HepG2 (cell line): ENCODE measurements around the gene PACC1.

Experiments
- EP300 ChIP-seq, 3 experiments: sonication (generic) in 1 of 3; formaldehyde crosslinking in 1 of 3; IDR thresholded peaks; 2 replicates each; pipeline versions ENCODE4 v1.5.1 to v1.6.1; 2011 to 2020; ENCODE audit warnings: low read depth in 2 of 3, low read length in 2 of 3, borderline replicate concordance in 1 of 3, improper control_type of control experiment in 1 of 3, mild to moderate bottlenecking in 1 of 3, missing genetic modification reagents in 1 of 3, moderate library complexity in 1 of 3
- EZH2 ChIP-seq: conservative IDR thresholded peaks from 2 replicates; pipeline ENCODE4 v1.6.1; 2012; ENCODE audit warnings: mild to moderate bottlenecking, low read depth, low read length, moderate library complexity
- HNRNPUL1 ChIP-seq: fragments of 200-400 bp; formaldehyde crosslinking; IDR thresholded peaks from 2 replicates; pipeline ENCODE4 v1.6.1; 2017; ENCODE audit warnings: low read depth, mild to moderate bottlenecking, low read length, moderate library complexity
- JUN ChIP-seq: sonication (generic); formaldehyde crosslinking; IDR thresholded peaks from 2 replicates; pipeline ENCODE4 v1.4.0; 2020; ENCODE audit warnings: mild to moderate bottlenecking, missing genetic modification reagents
- MEIS1 ChIP-seq: sonication (generic); formaldehyde crosslinking; IDR thresholded peaks from 2 replicates; pipeline ENCODE4 v1.9.0; 2021; ENCODE audit warnings: mild to moderate bottlenecking, missing genetic modification reagents, moderate library complexity, borderline replicate concordance
- STAG1 ChIP-seq: sonication (generic); formaldehyde crosslinking; IDR thresholded peaks from 2 replicates; pipeline ENCODE4 v1.4.0; 2020; ENCODE audit warnings: missing genetic modification reagents
- TF ChIP-seq, protein P1 (sequence below): sonication (generic); formaldehyde crosslinking; IDR thresholded peaks from 2 replicates; pipeline ENCODE4 v1.5.0; 2020; ENCODE audit warnings: mild to moderate bottlenecking, missing genetic modification reagents, moderate library complexity
- TF ChIP-seq, protein P2 (sequence below): sonication (generic); formaldehyde crosslinking; IDR thresholded peaks from 2 replicates; pipeline ENCODE4 v1.4.0; 2020; ENCODE audit warnings: missing genetic modification reagents

DNA sequence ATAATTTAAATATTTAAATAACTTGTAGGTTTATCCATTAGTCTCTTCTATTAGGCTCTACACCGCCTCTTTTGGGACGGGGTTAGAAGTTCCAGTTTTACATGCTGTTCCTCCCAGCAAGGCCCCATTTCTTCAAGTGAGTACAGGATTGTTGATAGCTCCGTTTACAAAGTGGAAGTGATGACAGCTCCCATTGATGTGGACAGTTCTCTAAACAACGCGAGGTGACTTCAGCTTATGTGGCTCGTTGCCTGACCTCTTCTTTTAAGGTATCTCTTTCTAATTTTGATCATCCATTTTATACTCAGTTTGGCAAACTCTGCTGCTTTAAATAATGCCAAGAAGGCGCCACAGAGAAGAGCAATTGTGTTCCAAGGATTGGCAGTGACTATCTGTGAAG, 49.7 kb downstream of the PACC1 start:
- TF ChIP-seq, protein P1, sequence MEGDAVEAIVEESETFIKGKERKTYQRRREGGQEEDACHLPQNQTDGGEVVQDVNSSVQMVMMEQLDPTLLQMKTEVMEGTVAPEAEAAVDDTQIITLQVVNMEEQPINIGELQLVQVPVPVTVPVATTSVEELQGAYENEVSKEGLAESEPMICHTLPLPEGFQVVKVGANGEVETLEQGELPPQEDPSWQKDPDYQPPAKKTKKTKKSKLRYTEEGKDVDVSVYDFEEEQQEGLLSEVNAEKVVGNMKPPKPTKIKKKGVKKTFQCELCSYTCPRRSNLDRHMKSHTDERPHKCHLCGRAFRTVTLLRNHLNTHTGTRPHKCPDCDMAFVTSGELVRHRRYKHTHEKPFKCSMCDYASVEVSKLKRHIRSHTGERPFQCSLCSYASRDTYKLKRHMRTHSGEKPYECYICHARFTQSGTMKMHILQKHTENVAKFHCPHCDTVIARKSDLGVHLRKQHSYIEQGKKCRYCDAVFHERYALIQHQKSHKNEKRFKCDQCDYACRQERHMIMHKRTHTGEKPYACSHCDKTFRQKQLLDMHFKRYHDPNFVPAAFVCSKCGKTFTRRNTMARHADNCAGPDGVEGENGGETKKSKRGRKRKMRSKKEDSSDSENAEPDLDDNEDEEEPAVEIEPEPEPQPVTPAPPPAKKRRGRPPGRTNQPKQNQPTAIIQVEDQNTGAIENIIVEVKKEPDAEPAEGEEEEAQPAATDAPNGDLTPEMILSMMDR (CRISPR knock-in tag), result no peak
- TF ChIP-seq HNRNPUL1, result no peak
- TF ChIP-seq EZH2, result no peak
- no peak for TF ChIP-seq STAG1 (CRISPR knock-in tag)
- no peak for TF ChIP-seq MEIS1 (CRISPR knock-in tag)
- no peak for TF ChIP-seq EP300 (IDR thresholded peaks at IDR 0.05; ENCODE audit: low read depth in 2 of 2, low read length in 2 of 2)
- no peak for TF ChIP-seq EP300 (CRISPR knock-in tag; IDR thresholded peaks at IDR 0.05; ENCODE audit: borderline replicate concordance)
- no peak for TF ChIP-seq JUN (CRISPR knock-in tag)
- TF ChIP-seq, protein P2, sequence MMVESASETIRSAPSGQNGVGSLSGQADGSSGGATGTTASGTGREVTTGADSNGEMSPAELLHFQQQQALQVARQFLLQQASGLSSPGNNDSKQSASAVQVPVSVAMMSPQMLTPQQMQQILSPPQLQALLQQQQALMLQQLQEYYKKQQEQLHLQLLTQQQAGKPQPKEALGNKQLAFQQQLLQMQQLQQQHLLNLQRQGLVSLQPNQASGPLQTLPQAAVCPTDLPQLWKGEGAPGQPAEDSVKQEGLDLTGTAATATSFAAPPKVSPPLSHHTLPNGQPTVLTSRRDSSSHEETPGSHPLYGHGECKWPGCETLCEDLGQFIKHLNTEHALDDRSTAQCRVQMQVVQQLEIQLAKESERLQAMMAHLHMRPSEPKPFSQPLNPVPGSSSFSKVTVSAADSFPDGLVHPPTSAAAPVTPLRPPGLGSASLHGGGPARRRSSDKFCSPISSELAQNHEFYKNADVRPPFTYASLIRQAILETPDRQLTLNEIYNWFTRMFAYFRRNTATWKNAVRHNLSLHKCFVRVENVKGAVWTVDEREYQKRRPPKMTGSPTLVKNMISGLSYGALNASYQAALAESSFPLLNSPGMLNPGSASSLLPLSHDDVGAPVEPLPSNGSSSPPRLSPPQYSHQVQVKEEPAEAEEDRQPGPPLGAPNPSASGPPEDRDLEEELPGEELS (CRISPR knock-in tag), result no peak
